Loucy (cell line): Measurements from ENCODE around the gene HDAC10.

ENCODE experiments used
- H2AFZ ChIP-seq: fragments of 200-600 bp; sonication (generic); 2 replicates; pipeline ENCODE4 v1.6.0; 2016; ENCODE audit warnings: antibody characterized with exemption, mild to moderate bottlenecking, low read length, moderate library complexity
- H3F3A ChIP-seq: fragments of 200-600 bp; 2 replicates; pipeline ENCODE4 v1.6.0; 2016; ENCODE audit warnings: antibody characterized with exemption, low read depth, mild to moderate bottlenecking
- H3K27me3 ChIP-seq: fragments of 200-600 bp; sonication (generic); 2 replicates; pipeline ENCODE4 v1.6.1; 2014; ENCODE audit warnings: low read length, mild to moderate bottlenecking; ENCODE audit not compliant: insufficient read depth, poor library complexity, severe bottlenecking
- H3K36me3 ChIP-seq: fragments of 200-600 bp; sonication (generic); 2 replicates; pipeline ENCODE4 v1.6.1; 2016; ENCODE audit warnings: low read length; ENCODE audit not compliant: insufficient read depth
- H3K4me1 ChIP-seq: fragments of 200-600 bp; sonication (generic); 2 replicates; pipeline ENCODE4 v1.5.1; 2014; ENCODE audit warnings: low read length, mild to moderate bottlenecking; ENCODE audit not compliant: insufficient read depth, poor library complexity, severe bottlenecking
- H3K4me2 ChIP-seq: fragments of 200-600 bp; sonication (generic); 2 replicates; pipeline ENCODE4 v1.6.0; 2014; ENCODE audit warnings: antibody characterized with exemption, low read length, low read depth, mild to moderate bottlenecking; ENCODE audit not compliant: poor library complexity, severe bottlenecking
- H3K4me3 ChIP-seq: fragments of 200-600 bp; sonication (generic); 2 replicates; pipeline ENCODE4 v1.5.1; 2014; ENCODE audit warnings: low read length, mild to moderate bottlenecking, mixed read lengths; ENCODE audit not compliant: poor library complexity, severe bottlenecking
- H3K79me2 ChIP-seq: fragments of 200-600 bp; sonication (generic); 2 replicates; pipeline ENCODE4 v1.6.1; 2014; ENCODE audit warnings: low read length; ENCODE audit not compliant: insufficient read depth
- H3K9ac ChIP-seq: fragments of 200-600 bp; sonication (generic); 2 replicates; pipeline ENCODE4 v1.6.0; 2014; ENCODE audit warnings: mild to moderate bottlenecking, low read depth, low read length, moderate library complexity; ENCODE audit not compliant: poor library complexity, severe bottlenecking
- H3K9me2 ChIP-seq: fragments of 200-600 bp; sonication (generic); replicated peaks from 2 replicates; pipeline ENCODE4 v1.6.1; 2016; ENCODE audit warnings: low read depth, low read length, mixed read lengths
- H3K9me3 ChIP-seq: fragments of 200-600 bp; sonication (generic); 2 replicates; pipeline ENCODE4 v1.6.1; 2014; ENCODE audit warnings: mild to moderate bottlenecking, antibody characterized with exemption, low read length, low read depth; ENCODE audit not compliant: insufficient read depth
- H4K20me1 ChIP-seq: fragments of 200-600 bp; sonication (generic); 2 replicates; pipeline ENCODE4 v1.6.0; 2014; ENCODE audit warnings: antibody characterized with exemption, low read length, mild to moderate bottlenecking; ENCODE audit not compliant: insufficient read depth, poor library complexity, severe bottlenecking
- EZH2phosphoT487 ChIP-seq: fragments of 200-600 bp; IDR thresholded peaks from 2 replicates; pipeline ENCODE4 v1.6.1; 2018; ENCODE audit warnings: antibody characterized with exemption, mild to moderate bottlenecking, moderate library complexity, borderline replicate concordance
- TF ChIP-seq, protein P1 (sequence below): fragments of 200-600 bp; sonication (generic); conservative IDR thresholded peaks from 2 replicates; pipeline ENCODE4 v1.5.1; 2014; ENCODE audit warnings: mild to moderate bottlenecking, antibody characterized with exemption, low read length

Gene HDAC10

DNA sequence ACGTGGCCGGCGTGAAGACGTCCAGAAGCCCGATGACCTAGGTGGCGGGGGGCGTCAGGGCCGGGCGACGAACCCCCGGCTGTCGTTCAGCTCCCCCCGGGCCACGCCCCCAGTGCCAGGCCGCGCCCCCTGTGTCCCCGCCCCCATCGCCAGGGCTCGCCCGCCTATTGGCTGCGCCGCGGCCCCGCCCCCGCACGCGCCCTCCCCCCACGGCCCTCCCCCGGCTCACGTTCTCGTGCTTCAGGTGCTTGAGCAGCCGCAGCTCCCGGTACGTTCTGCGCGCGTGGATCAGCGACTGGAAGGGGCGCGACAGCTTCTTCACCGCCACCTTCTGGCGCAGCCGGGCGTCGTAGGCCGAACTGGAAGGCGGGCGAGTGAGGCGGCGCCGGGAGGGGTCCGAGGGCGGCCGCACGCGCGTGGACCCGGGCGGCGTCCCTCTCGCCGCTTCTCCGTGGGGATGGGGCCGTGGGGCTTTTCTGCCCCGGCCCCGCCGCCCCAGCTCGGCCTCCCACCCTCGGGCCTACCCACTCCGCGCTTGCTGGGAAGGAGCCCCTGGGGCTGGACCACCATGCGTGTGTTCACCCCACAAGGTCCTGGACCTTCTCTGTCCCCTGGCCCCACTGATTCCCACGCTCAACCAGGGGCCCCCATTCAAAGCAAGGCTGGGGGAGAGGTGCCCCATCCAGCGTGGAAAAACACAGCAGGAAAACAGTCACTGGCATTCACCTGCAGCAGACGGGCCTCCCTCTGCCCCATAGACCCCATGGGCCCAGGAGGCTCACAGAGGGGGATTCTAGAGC is 16.7 kb upstream of the HDAC10 start:
- H2AFZ ChIP-seq: no peak overlapping the region
- H3K9ac ChIP-seq: no peak overlapping the region
- no peak overlapping the region for H3K4me3 ChIP-seq
- no peaks in the 10 kb centered on the region for H3K27me3 ChIP-seq
- H3K36me3 ChIP-seq: no peaks in the 10 kb centered on the region
- no peaks in the 10 kb centered on the region; the same call in 1 of the 2 replicates for H3K9me3 ChIP-seq
- no peaks in the 10 kb centered on the region for H3K79me2 ChIP-seq
- H3K4me1 ChIP-seq: peaks cover 8% of the 10 kb centered on the region
- no peaks in the 10 kb centered on the region for H4K20me1 ChIP-seq
- H3K9me2 ChIP-seq: no peaks in the 10 kb centered on the region
- TF ChIP-seq, protein P1, sequence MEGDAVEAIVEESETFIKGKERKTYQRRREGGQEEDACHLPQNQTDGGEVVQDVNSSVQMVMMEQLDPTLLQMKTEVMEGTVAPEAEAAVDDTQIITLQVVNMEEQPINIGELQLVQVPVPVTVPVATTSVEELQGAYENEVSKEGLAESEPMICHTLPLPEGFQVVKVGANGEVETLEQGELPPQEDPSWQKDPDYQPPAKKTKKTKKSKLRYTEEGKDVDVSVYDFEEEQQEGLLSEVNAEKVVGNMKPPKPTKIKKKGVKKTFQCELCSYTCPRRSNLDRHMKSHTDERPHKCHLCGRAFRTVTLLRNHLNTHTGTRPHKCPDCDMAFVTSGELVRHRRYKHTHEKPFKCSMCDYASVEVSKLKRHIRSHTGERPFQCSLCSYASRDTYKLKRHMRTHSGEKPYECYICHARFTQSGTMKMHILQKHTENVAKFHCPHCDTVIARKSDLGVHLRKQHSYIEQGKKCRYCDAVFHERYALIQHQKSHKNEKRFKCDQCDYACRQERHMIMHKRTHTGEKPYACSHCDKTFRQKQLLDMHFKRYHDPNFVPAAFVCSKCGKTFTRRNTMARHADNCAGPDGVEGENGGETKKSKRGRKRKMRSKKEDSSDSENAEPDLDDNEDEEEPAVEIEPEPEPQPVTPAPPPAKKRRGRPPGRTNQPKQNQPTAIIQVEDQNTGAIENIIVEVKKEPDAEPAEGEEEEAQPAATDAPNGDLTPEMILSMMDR: no peak
- no peak for TF ChIP-seq EZH2phosphoT487
- no peak overlapping the region for H3K4me2 ChIP-seq
- H3F3A ChIP-seq: no peaks in the 10 kb centered on the region

DNA sequence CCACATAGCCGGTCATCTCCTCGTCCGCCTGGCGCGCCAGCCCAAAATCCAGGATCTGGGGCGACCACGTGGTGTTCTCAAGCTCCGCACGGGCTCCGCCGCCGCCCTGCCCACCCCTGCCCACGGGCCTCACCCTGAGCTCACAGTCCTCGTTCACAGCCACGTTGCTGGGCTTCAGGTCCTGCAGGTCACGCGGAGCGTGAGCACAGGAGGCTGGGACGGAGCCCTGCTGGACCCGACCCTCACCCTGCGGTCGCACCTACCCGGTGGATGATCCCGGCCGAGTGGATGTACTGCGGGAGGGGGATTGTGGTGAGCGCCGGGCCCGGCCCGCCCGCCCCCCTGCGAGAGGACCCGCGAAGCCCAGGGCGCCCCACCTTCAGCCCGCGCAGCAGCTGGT is 15.9 kb upstream of the HDAC10 start:
- H3K79me2 ChIP-seq: no peaks in the 10 kb centered on the region
- no peak overlapping the region for H3K9ac ChIP-seq
- no peak overlapping the region for H2AFZ ChIP-seq
- no peaks in the 10 kb centered on the region for H4K20me1 ChIP-seq
- no peak overlapping the region for H3K4me2 ChIP-seq
- H3K36me3 ChIP-seq: no peaks in the 10 kb centered on the region
- H3K4me3 ChIP-seq: no peak overlapping the region
- H3K27me3 ChIP-seq: no peaks in the 10 kb centered on the region
- no peaks in the 10 kb centered on the region for H3K9me2 ChIP-seq
- TF ChIP-seq, protein P1: no peak
- H3K9me3 ChIP-seq: no peaks in the 10 kb centered on the region; the same call in 1 of the 2 replicates
- H3F3A ChIP-seq: no peaks in the 10 kb centered on the region
- peaks cover 8% of the 10 kb centered on the region for H3K4me1 ChIP-seq

DNA sequence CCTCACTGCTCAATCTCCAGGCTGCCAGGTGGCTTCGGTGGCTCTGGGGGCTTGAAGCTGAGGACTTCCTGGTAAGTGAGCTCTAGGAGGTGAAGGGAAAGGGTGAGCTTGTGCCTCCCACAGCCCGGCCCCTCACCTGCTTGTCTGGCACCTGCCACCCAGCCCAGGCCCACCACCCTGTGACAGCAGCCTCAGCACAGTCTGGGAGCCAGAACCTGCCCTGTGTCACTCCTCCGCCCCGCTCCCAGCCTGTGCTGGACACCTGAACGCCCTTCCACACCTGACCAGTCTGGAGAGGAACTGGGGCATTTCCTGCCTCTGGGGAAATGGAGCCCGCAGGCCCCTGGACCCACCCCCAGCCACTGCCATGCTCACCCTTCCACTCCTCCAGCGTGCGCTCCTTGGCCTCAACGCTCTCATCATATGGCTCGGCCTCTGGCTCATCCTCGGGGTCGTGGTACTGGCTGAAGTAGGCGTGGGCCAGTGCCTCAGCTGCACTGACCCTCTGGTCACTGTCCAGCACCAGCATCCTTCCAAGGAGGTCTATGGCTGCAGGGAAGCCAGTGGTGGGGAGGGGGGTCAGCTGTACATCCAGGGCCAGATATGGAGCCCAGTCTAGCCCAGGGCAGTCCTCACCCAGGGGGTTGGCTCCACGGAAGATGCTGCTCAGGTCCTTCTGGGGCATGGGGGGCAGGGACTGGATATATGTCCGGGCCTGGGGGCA is 14.0 kb upstream of the HDAC10 start:
- no peaks in the 10 kb centered on the region for H3K79me2 ChIP-seq
- H3K9me2 ChIP-seq: no peaks in the 10 kb centered on the region
- H3K9me3 ChIP-seq: no peaks in the 10 kb centered on the region; the same call in 1 of the 2 replicates
- no peaks in the 10 kb centered on the region for H3F3A ChIP-seq
- H3K9ac ChIP-seq: no peak overlapping the region
- H3K4me2 ChIP-seq: no peak overlapping the region
- H3K4me1 ChIP-seq: no peaks in the 10 kb centered on the region
- no peak for TF ChIP-seq EZH2phosphoT487
- TF ChIP-seq, protein P1: no peak
- H2AFZ ChIP-seq: no peak overlapping the region
- no peak overlapping the region for H3K4me3 ChIP-seq
- H3K36me3 ChIP-seq: no peaks in the 10 kb centered on the region
- no peaks in the 10 kb centered on the region for H4K20me1 ChIP-seq
- H3K27me3 ChIP-seq: no peaks in the 10 kb centered on the region
